Choroid plexus epithelial cell (primary cell): ENCODE data around the gene KLHDC4.
"Not testable (repeated sequence)": the region's sequence is repeated elsewhere in the genome, so short reads cannot be mapped to it uniquely, and the experiment has no call there.

Experiments used
- DNase-seq: peaks from one replicate; pipeline ENCODE4 v3.0.0-alpha.2; 2010; ENCODE audit warnings: low read depth
- H3K4me3 ChIP-seq: 2 replicates; pipeline ENCODE4 v1.5.1; 2011; ENCODE audit warnings: low read depth, mild to moderate bottlenecking, control low read depth, low read length, moderate library complexity
- CTCF ChIP-seq: conservative IDR thresholded peaks from 2 replicates; pipeline ENCODE4 v1.5.1; 2011; ENCODE audit warnings: low read depth, mild to moderate bottlenecking, control low read depth, inconsistent platforms, low read length, moderate library complexity

KLHDC4 gene

GRCh38 chr16:87792205-87792565 lies 26.4 kb upstream of the KLHDC4 start:
- no peak for TF ChIP-seq CTCF
- DNase-seq, result no peak
- H3K4me3 ChIP-seq, result no peak overlapping the region

GRCh38 chr16:87791295-87792204 lies 25.8 kb upstream of the KLHDC4 start:
- no peak overlapping the region for H3K4me3 ChIP-seq
- no peak for DNase-seq
- TF ChIP-seq CTCF, result no peak

- H3K4me3 ChIP-seq, result no peak overlapping the region
- no peak for DNase-seq
- no peak for TF ChIP-seq CTCF
These were observed 24.7 kb upstream of the KLHDC4 start for GRCh38 chr16:87790292-87791100.

GRCh38 chr16:87789437-87790291 lies 23.9 kb upstream of the KLHDC4 start:
- no peak for TF ChIP-seq CTCF
- no peak for DNase-seq
- H3K4me3 ChIP-seq, result no peak overlapping the region

- not testable (repeated sequence) for H3K4me3 ChIP-seq, DNase-seq
These were observed 23.1 kb upstream of the KLHDC4 start for GRCh38 chr16:87788730-87789436.

GRCh38 chr16:87787451-87788091 lies 21.8 kb upstream of the KLHDC4 start:
- H3K4me3 ChIP-seq, DNase-seq: not testable (repeated sequence)

- no peak for DNase-seq
- no peak for TF ChIP-seq CTCF
- no peak overlapping the region for H3K4me3 ChIP-seq
These were observed 19.0 kb upstream of the KLHDC4 start for GRCh38 chr16:87784812-87785211.
